GM21360 (cell line): Measurements from ENCODE around the gene ADAT3.

ENCODE experiments used
- ATAC-seq: cut with Tn5 transposase; IDR thresholded peaks from one replicate; pipeline ENCODE4 v1.9.1; 2021; ENCODE audit warnings: mild to moderate bottlenecking, moderate library complexity; ENCODE audit not compliant: unreplicated experiment

ADAT3 gene

DNA sequence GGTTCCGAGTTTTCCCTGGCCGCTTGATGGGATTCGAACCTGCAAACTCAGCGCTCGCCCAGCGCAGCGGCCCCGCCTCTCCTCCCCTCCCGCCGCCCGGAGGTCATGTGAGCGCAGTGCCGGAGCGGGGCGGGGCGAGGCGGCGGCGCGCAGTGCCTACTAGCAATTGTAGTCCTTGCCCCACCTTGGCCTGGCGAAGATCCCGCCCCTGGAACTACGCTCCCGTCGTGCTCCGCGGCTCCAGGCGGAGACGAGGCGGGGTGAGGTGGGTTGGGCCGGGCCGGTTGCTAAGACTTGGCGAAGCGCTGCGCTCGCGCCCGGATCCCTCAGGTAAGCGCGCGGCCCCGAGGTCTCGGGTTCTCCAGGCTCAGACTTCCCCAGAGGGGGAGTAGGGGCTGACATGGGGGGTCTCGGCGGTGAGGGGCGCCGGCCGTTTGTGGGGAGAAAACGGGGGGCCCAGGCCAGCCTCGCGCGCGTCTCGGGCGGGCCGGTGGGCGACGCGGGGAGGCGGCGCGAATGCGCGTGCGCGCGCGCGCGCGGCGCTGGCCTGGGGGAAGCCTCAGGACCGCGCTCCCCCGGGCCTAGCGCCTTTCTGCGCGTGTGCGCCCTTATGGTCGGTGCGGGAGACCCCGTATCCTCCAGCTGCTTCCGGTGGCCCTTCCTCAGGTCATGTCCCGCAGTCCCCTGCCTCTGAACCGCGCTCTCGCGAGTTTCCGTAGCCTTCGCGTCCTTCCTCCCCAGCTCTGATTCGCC is at the start of gene ADAT3, which contains the start of gene SCAMP4:
Gene ADAT3, plus strand, starts transcription at position 290 of the 753 bp plus-strand sequence. CDS start 6,649 bp downstream, outside the sequence.
Gene SCAMP4, plus strand, starts transcription at position 290 of the 753 bp plus-strand sequence. CDS start 9,621 bp downstream, outside the sequence.
- peak; percentile 78 for ATAC-seq

- no peak for ATAC-seq
These were observed 49.4 kb upstream of the ADAT3 start for GRCh38 chr19:1855828-1856255.

GRCh38 chr19:1856345-1856697 is 48.9 kb upstream of the ADAT3 start:
- ATAC-seq, result no peak

GRCh38 chr19:1856698-1857603 is 48.2 kb upstream of the ADAT3 start:
- no peak for ATAC-seq

GRCh38 chr19:1857648-1858326 is 47.4 kb upstream of the ADAT3 start:
- no peak for ATAC-seq

DNA sequence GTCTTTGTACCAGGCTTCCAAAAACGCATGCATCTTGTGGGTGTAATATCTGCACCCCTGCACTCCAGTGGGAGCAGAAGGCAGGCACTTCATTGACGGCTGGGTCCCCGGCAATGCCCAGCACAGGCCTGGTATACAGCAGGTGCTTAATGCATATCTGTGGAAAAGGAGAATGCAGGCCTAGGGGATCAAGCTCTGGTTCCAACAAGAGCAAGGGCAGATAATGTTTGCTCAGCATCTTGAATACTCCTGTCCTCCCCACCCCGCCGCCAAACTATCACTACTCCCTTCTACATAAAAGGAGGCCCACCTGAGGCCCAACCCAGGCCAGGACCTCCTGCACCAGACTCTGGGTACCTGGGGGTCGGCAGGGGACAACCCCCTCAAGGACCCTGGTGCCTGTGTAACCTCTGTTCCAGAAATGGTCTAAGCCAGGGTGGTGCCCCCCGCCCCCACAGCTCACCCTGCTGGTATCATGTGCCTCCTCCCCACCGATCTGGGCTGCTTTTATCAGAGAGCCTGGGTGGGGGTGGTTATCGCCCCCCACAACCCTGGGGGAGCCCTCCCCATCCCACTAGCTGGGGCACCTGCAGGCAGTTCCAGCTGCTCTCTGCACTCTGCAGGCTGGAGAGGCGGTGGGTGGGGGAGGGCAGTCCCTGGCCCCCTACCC is 46.7 kb upstream of the ADAT3 start:
- no peak for ATAC-seq

- ATAC-seq, result no peak
These were observed 45.8 kb upstream of the ADAT3 start for GRCh38 chr19:1859331-1859781.

- ATAC-seq, result no peak
These were observed 45.0 kb upstream of the ADAT3 start for GRCh38 chr19:1860042-1860775.

DNA sequence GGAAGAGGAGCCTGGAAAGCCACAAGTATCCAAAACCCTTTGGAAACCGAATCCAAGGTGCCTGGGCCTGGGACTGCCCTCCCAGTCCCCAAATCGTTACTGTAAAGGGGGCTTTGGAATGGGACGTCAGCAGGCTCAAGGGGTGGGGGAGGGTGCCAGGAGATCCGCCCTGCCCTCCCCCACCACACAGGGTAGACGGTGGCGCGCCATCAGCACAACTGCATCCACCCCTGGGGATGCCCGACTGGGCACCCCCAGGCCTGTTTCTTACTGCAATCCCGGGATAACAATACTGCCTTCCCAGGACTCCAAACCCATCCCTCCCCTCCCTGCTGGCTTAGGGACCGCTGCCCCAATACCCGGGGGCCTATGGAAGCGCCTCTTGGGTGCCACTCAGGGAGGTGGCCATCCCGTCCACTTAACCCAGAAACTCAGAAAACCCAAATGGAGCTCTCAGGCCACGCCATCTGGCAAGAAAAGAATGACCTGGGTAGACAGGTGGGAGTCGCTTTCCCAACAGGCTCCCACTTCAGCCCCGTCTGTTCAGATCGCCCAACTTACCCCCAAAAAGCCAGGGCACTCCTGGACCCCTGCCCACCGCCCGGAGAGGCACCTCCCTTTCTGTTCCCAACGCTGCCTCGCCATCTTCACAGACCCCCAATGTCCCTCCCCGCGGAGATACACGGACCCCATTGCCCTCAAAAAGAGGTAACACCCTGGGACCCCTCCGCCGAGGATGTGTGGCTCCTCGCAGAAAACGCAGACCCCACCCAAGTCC is 44.2 kb upstream of the ADAT3 start:
- no peak for ATAC-seq

DNA sequence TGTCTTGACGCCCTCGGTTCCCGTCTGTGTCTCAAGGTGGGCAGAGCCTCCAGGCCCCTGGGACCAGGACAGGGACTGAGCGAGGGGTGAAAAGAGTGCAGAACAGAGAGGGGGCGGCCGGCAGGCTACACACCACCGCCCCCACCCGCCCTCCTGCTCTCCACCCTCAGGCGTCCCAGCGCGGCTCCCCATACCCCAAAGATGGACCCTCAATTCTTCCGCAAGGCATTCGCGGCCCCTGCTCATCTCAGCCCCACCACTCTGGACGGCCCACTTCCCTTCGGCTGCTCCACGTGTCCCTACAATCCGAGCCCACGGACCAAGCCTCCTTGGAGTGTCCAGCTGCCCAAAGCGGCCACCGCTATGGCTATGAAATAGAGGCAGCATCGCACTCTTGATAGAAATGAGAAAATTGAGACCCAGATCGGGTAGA is 43.6 kb upstream of the ADAT3 start:
- no peak for ATAC-seq

- ATAC-seq, result no peak
These were observed 43.2 kb upstream of the ADAT3 start for GRCh38 chr19:1862068-1862423.

- ATAC-seq, result peak; percentile 6
These were observed 42.5 kb upstream of the ADAT3 start for GRCh38 chr19:1862424-1863327.

GRCh38 chr19:1863328-1863637 is 41.9 kb upstream of the ADAT3 start, which contains the start of gene KLF16:
Gene KLF16 (minus strand): TSS chr19:1863579. CDS start chr19:1863497, 82 bp downstream.
- ATAC-seq, result no peak

DNA sequence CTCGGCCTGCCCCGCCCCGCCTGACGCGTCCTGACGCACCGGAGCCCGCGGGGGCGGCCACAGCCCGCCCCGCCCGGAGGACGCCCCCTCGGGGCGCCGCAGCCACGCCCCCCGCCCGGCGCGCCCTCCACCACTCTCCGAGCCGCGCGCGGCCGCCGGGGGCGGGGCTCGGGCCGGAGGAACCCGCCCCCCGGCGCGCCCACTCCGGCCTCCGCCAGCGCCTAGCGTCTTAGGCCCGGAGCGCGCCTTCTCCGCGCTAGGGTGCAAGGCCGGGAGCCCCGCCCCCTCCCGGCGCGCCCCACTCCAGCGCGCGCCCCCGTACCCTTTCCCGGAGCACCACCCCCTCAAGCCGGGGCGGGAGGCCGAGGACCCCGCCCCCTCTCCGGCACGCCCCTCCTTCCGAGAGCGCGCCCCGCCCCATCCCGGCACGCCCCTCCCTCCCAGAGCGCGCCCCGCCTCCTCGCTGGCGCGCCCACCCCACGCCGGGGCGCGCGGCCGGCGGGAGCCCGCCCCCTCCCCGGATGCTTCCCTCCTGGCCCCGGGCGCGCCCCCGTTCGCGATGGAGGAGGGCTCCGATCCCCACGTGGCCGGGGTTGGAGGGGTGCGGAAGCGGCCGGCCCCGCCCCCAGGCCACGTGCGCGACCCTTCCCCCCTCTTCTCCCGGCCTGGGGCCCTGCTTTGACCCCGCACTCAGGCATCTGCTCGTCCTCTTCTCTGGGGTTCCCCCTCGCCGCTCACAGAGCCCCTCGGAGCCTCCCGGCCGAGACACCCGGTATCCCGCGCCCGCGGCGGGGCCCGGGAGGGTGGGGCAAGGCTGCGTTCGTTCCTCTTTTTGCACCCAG is 41.3 kb upstream of the ADAT3 start:
- peak; percentile 53 for ATAC-seq

- peak; percentile 24 for ATAC-seq
These were observed 40.6 kb upstream of the ADAT3 start for GRCh38 chr19:1864480-1865171.

DNA sequence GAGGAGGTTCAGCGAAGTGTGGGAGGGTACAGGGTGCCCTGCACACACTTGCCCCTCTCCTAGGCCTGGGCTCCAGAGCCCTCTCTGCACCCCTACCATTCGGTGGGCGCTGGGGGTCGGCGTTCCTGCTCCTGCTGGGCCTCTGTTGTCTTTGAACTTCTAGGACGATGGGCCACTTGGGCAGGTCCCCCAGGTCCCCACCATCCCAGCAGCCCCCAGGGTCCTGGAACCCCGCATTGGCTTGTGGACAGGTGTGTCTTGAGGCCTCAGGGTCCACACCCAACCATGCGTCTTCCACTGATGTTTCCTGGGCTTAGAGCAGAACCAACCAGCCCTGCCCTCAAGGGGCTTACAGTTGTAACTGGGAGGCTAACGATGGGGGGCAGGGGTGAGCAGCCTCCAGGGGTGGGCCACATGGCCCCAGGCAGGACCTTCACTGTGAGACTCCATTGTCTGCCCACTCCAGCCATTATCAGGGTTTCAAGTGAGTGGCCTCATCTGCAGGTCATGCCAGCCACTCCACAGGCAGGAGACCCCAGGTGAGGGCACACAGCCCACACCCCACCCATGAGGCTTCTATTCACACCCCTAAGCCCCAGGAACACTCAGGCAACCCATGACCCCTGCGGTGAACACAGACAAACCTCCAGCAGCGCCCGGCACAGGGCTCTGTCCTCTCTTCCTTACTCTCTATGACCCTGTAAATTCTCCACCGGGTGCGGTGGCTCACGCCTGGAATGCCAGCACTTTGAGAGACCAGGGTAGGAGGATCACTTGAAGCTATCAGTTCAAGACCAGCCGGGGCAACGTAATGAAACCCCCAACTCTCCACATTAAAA is 39.8 kb upstream of the ADAT3 start:
- ATAC-seq, result no peak
